NCI-H82 treated with DMSO at 0.1 percent for 48 hours (cell line): ENCODE results near the gene PROSER2.
"Not testable (repeated sequence)": the region's sequence is repeated elsewhere in the genome, so short reads cannot be mapped to it uniquely, and the experiment has no call there.

Experiments
- DNase-seq: peaks from one replicate; lab custom pipeline; 2025; ENCODE audit not compliant: unreplicated experiment; lab: John Stamatoyannopoulos, UW

Gene PROSER2

GRCh38 chr10:11832042-11832441 is 8.9 kb downstream of the PROSER2 start:
- no peak for DNase-seq

GRCh38 chr10:11835061-11835460 is 11.9 kb downstream of the PROSER2 start:
- DNase-seq: no peak

- DNase-seq: no peak
Observed at GRCh38 chr10:11835704-11836103, 12.5 kb downstream of the PROSER2 start.

GRCh38 chr10:11837372-11838161 is 14.4 kb downstream of the PROSER2 start:
- no peak for DNase-seq

GRCh38 chr10:11838298-11838852 is 15.2 kb downstream of the PROSER2 start:
- no peak for DNase-seq

GRCh38 chr10:11841375-11841774 is 18.2 kb downstream of the PROSER2 start:
- no peak for DNase-seq

- no peak for DNase-seq
Observed at GRCh38 chr10:11842411-11842810, 19.3 kb downstream of the PROSER2 start.

GRCh38 chr10:11845113-11845512 is 22.0 kb downstream of the PROSER2 start:
- no peak for DNase-seq

- no peak for DNase-seq
Observed at GRCh38 chr10:11846542-11846941, 23.4 kb downstream of the PROSER2 start.

GRCh38 chr10:11849277-11849676 is 26.1 kb downstream of the PROSER2 start:
- no peak for DNase-seq

GRCh38 chr10:11849911-11850310 is 26.8 kb downstream of the PROSER2 start:
- no peak for DNase-seq

GRCh38 chr10:11851910-11852309 is 28.8 kb downstream of the PROSER2 start:
- DNase-seq: no peak

GRCh38 chr10:11852637-11853036 is 29.5 kb downstream of the PROSER2 start:
- DNase-seq: not testable (repeated sequence)

- DNase-seq: no peak
Observed at GRCh38 chr10:11853468-11853867, 30.3 kb downstream of the PROSER2 start.

GRCh38 chr10:11854301-11854700 is 31.1 kb downstream of the PROSER2 start:
- DNase-seq: no peak

- no peak for DNase-seq
Observed at GRCh38 chr10:11856089-11856488, 32.9 kb downstream of the PROSER2 start.

GRCh38 chr10:11856678-11857077 is 33.5 kb downstream of the PROSER2 start:
- no peak for DNase-seq

- no peak for DNase-seq
Observed at GRCh38 chr10:11858093-11858492, 34.9 kb downstream of the PROSER2 start.

- no peak for DNase-seq
Observed at GRCh38 chr10:11861341-11861740, 38.2 kb downstream of the PROSER2 start.

GRCh38 chr10:11861811-11862428 is 38.8 kb downstream of the PROSER2 start:
- DNase-seq: no peak

- no peak for DNase-seq
Observed at GRCh38 chr10:11863353-11864109, 40.4 kb downstream of the PROSER2 start.

- no peak for DNase-seq
Observed at GRCh38 chr10:11864727-11865126, 41.6 kb downstream of the PROSER2 start.
